ENCODE data around the gene TTYH2.

TTYH2 gene

GRCh38 chr17:74201948-74202347, 11.4 kb upstream of the TTYH2 start:
- TF ChIP-seq GATA3 (IDR thresholded peaks at IDR 0.05; ENCODE audit: low read depth, low read length), result no peak
- no peak for TF ChIP-seq GATA2 (IDR thresholded peaks at IDR 0.05; ENCODE audit: low read depth, low read length)

GRCh38 chr17:74202938-74203337, 10.4 kb upstream of the TTYH2 start:
- TF ChIP-seq GATA2 (IDR thresholded peaks at IDR 0.05; ENCODE audit: low read depth, low read length) (no peak), GATA3 (IDR thresholded peaks at IDR 0.05; ENCODE audit: low read depth, low read length) (no peak)

- TF ChIP-seq GATA2 (IDR thresholded peaks at IDR 0.05; ENCODE audit: low read depth, low read length) (0 out of 2 replicates have a peak, but pooled peaks have one; percentile 16), GATA3 (IDR thresholded peaks at IDR 0.05; ENCODE audit: low read depth, low read length) (no peak)
These were observed 9.7 kb upstream of the TTYH2 start, which contains the start of gene RPL38 for GRCh38 chr17:74203439-74204240. Gene RPL38 (plus strand): TSS chr17:74203678. CDS start chr17:74203956, 278 bp downstream.

GRCh38 chr17:74204474-74204873, 8.9 kb upstream of the TTYH2 start:
- no peak for TF ChIP-seq GATA3 (IDR thresholded peaks at IDR 0.05; ENCODE audit: low read depth, low read length)
- no peak for TF ChIP-seq GATA2 (IDR thresholded peaks at IDR 0.05; ENCODE audit: low read depth, low read length)

- TF ChIP-seq GATA3 (IDR thresholded peaks at IDR 0.05; ENCODE audit: low read depth, low read length) (no peak), GATA2 (IDR thresholded peaks at IDR 0.05; ENCODE audit: low read depth, low read length) (no peak)
These were observed 8.1 kb upstream of the TTYH2 start for GRCh38 chr17:74205274-74205673.

- TF ChIP-seq GATA2 (IDR thresholded peaks at IDR 0.05; ENCODE audit: low read depth, low read length) (no peak), GATA3 (IDR thresholded peaks at IDR 0.05; ENCODE audit: low read depth, low read length) (no peak)
These were observed 7.0 kb upstream of the TTYH2 start for GRCh38 chr17:74206332-74206818.

- TF ChIP-seq GATA3 (IDR thresholded peaks at IDR 0.05; ENCODE audit: low read depth, low read length) (no peak), GATA2 (IDR thresholded peaks at IDR 0.05; ENCODE audit: low read depth, low read length) (peak; percentile 99)
These were observed 2.9 kb upstream of the TTYH2 start for GRCh38 chr17:74210191-74211140.

GRCh38 chr17:74211141-74211911, 2.0 kb upstream of the TTYH2 start:
- TF ChIP-seq GATA3 (IDR thresholded peaks at IDR 0.05; ENCODE audit: low read depth, low read length) (no peak), GATA2 (IDR thresholded peaks at IDR 0.05; ENCODE audit: low read depth, low read length) (no peak)

GRCh38 chr17:74211912-74212208, 1.5 kb upstream of the TTYH2 start:
- TF ChIP-seq GATA2 (IDR thresholded peaks at IDR 0.05; ENCODE audit: low read depth, low read length) (no peak), GATA3 (IDR thresholded peaks at IDR 0.05; ENCODE audit: low read depth, low read length) (no peak)

GRCh38 chr17:74212209-74212912, 1.0 kb upstream of the TTYH2 start:
- TF ChIP-seq GATA2 (IDR thresholded peaks at IDR 0.05; ENCODE audit: low read depth, low read length) (no peak), GATA3 (IDR thresholded peaks at IDR 0.05; ENCODE audit: low read depth, low read length) (no peak)

GRCh38 chr17:74213861-74214391, 555 bp downstream of the TTYH2 start:
- no peak for TF ChIP-seq GATA2 (IDR thresholded peaks at IDR 0.05; ENCODE audit: low read depth, low read length)
- no peak for TF ChIP-seq GATA3 (IDR thresholded peaks at IDR 0.05; ENCODE audit: low read depth, low read length)

- TF ChIP-seq GATA2 (IDR thresholded peaks at IDR 0.05; ENCODE audit: low read depth, low read length) (no peak), GATA3 (IDR thresholded peaks at IDR 0.05; ENCODE audit: low read depth, low read length) (no peak)
These were observed 1.3 kb downstream of the TTYH2 start for GRCh38 chr17:74214484-74215341.

All from SH-SY5Y (cell line).